CD4-positive, alpha-beta T cell treated with Interleukin-4 for 4 hours (primary cell): ENCODE measurements around the gene PXK.

Experiments
- DNase-seq: peaks from one replicate; pipeline ENCODE4 v3.0.0-alpha.2; 2020

PXK gene

GRCh38 chr3:58384381-58385090 lies 51.8 kb downstream of the PXK start:
- DNase-seq = no peak

DNA sequence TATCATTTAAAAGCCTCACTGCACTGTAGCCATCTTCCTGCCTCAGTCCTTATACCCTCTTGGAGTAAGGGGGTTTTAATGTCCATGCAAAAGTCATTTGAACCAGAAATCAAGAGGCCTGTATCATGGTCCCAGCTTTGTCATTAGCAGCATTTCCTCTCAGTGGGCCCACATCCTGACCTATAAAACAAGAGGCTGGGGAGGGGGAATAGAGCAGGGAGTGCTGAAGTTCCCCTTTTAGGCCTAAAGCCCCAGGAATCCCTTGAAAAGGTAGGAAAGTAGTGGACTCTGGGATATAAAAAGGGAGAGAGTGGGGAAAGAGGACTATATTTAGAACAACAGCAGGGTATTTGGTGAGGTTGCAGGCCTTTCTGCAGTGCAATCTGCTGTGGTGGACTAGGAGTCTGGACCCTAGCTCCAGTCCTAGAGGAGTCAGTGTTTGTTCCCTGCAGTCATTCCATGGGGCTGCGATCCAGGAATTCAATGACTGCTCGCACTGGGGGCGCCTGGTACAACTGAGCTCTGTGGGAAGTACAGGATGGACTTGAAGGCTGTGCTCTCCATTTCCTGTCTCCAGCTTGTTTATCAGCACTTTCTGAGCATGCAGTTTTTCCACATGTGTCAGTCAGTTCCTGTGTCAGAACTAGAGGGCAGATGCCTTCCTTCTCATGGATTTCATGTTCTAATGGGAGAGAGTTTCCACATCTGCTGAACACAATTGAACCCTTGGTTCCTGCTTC lies 54.1 kb downstream of the PXK start:
- no peak for DNase-seq

DNA sequence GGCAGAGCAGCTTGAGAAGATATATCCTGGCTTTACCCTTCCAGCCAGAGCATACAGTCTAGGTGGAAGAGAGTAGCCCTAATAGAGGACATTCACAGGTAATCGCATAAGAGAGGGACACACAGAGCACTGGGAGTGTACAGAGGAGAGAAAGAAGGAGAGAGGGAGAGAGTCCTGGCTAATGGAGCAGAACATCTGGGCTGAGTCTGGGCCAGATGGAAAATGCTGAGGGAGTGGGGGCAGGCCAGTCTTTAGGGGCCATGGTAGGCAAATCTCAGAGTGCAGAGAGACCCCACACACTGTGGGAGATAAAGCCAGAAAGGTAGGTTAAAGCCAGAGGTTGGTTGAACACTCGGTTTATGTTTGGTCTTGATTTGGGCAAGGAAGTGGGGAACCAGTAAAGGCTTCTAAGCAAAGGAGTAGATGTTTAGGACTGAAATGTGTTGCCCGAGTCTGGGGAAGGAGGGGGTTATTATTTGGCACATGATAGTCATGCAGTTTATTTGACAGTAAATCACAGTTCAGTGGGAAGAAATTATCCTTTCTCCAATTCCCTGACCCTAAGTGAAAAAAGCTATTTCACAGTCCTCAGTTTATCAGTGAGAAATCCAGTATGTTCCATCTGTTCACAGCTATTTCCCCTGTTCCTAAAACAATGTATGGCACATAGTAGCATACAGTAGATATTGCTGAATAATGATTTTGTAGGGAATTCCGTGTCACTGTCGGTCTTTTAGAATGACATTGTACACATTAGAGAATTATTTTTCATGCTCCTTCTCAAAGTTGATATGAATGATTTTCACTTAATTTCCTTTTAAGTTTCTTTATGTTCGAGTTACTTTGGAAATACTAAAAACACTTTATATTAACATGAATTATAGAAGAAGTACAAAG lies 55.2 kb downstream of the PXK start:
- no peak for DNase-seq

DNA sequence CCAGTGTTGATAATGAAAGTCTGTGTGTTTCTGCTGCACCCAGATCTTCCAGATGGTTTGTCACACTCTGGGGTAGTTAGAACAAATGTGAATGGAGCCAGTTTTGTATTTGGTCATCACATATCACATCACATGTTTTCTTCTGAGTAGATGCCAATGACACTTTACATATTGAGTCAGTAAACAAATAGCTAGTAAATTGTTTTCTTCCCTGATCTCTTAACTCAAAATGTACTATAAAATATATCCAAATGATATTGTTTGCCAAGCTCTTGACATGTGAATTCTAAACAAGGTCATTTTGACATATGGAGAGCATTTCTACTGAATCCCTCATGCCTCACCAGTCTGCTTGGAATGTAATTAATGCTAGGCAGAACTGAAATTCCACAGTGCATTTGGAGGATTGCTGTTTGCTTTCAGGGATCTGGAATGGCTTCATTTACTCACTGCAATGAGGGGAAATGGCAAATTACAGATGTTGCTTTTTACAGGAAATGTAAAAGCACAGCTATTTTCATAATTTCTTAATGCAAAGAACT lies 55.9 kb downstream of the PXK start:
- DNase-seq = no peak

DNA sequence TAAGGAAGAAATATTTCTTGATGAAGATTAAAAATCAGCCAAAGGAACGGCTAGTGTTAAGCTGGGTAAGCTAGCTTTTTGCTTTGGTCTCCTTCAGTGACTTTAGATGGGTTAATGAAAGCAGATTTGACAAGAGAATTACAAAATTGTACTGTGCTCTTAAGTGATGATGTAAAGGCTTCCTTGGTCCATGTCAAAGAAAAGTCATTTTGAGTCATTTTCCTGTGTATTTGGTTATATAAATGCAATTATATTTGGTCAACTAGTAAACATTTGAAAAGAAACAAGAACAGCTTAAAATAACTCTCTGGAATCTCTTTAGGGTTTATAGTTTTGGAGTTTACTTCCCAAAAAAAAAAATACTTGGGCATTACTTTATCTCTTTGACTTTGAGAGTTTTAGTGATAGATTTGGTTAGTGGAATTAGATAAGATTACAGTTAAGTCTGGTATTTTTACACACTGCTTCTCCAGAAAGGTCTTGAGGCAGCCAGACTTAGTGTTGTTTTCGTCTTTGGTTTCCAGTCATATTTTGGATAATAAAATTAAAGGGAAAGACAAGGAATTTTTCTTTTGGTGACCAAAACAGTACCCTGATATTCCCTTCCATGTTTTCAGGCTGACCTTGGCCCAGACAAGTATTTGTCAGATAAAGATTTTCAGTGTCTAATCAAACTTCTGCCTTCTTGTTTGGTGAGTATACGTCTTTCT lies 58.6 kb downstream of the PXK start:
- DNase-seq = no peak

- DNase-seq = no peak
These were observed 59.5 kb downstream of the PXK start for GRCh38 chr3:58392181-58392580.

DNA sequence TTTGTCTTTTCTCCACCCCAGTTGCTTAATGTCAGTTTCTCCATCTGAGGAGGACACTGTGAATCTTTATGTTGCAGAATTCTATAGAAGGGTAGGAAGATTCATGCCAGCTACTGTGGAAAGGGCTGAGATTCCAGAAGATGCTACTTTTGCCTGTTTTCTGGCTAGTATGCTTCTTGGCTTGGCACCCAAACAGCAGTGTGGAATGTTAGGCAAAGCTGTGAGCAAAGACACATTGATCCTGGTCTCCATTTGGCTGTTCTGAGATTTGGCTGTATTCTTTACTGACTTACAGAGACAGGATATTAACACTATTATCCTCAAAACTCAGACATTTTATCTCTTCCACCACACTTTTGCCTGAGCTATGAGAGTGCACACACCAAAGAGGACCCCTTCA lies 61.6 kb downstream of the PXK start:
- no peak for DNase-seq

- no peak for DNase-seq
These were observed 66.1 kb downstream of the PXK start for GRCh38 chr3:58398669-58399333.

DNA sequence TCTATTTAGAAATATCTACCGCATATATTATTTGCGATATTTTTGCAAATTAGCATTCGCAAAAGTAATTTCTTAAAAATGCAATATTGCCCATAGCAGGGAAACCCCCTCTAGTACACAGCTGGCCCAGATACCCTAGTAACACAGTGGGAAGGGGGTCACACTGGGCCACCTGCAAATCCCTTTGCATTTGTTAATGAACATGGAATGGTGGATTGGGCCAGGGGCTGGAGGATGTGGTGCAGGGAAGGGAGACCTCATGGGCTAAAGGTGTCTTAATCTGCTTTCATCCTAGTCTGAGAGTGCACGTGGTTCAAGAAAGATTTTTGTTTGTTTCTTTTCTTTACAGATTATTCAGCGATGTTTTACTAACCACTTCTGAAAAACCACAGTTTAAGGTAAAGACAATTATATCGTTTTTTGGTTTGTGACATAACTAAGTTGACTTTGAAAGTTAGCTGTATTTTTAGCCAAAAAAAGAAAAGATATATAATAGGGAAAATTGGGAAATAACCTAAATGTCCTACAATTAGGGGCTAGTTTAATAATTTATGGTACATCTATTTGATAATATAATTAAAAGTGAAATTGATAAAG lies 70.9 kb downstream of the PXK start:
- no peak for DNase-seq

DNA sequence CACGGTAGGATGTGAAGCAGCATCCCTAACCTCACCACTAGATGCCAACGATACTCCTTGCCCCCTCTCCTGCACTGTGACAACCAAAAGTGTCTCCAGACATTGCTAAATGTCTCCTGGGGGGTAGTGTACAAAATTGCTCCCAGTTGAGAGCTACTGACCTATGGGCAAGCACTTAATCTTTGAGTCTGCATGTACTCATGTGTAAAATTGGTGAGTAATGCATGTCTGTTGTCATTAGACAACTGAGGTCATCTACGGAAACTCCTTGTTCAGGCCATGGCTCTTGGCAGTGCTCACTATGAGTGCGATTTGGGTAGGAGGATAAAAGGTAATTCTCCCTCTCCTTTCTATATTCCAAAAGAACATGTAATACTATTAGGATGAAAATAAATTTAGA lies 71.7 kb downstream of the PXK start:
- DNase-seq = no peak

DNA sequence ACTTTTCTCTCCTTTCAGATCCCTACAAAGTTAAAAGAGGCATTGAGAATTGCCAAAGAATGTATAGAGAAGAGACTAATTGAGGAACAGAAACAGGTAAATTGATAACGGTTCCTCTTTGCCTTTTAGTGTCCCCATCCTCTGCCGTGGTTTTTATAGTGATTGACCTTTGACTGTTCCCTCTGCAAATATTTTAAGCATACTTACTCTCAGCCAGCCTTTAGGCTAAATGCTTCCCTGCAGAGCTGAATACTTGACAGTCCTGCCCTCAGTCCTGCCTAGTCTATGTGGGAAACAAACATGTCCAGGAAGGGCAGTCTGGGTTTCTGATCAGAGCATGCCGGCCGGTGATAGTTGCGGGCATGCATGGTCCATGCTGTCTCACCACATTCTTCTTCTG lies 76.2 kb downstream of the PXK start:
- DNase-seq = no peak

DNA sequence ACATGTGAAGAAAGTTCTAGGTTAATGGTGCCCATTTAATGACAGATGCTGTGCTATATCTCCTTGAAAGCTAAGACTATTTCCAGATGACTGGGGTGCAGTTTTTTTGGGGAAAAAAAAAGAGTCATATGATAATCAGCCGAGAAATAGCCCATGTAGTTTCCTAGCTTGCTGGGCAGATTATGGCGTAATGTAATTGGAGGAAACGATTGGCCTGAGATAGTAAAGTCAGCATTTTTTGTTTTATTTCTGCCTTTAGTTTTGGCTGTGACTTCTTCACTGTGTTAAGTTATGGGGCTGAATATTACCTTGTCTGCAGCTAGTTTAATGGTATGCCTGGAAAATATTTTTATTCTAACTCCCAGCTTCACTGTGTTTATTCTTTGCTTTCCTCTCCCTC lies 77.0 kb downstream of the PXK start:
- no peak for DNase-seq

DNA sequence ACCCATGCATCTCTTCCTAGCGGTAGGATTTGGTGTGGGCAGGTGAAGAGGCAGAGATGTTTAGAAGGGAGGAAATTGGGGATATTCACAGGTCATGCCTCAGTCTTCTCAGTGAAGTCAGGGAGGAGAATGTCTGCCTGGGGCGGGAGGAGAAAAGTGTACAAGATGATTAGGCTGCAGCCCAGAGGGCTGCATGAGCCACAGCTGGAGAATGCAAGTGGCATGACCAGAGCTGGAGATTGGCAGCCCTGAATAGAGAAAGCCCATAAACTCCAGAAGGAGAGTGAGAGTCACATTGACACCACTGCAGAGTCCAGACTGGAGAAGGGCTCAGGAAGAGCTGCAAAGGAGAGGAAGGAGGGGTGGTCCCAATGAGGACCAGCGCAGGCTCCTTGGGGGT lies 78.3 kb downstream of the PXK start:
- DNase-seq = no peak

- DNase-seq = no peak
These were observed 79.4 kb downstream of the PXK start for GRCh38 chr3:58411851-58412830.

DNA sequence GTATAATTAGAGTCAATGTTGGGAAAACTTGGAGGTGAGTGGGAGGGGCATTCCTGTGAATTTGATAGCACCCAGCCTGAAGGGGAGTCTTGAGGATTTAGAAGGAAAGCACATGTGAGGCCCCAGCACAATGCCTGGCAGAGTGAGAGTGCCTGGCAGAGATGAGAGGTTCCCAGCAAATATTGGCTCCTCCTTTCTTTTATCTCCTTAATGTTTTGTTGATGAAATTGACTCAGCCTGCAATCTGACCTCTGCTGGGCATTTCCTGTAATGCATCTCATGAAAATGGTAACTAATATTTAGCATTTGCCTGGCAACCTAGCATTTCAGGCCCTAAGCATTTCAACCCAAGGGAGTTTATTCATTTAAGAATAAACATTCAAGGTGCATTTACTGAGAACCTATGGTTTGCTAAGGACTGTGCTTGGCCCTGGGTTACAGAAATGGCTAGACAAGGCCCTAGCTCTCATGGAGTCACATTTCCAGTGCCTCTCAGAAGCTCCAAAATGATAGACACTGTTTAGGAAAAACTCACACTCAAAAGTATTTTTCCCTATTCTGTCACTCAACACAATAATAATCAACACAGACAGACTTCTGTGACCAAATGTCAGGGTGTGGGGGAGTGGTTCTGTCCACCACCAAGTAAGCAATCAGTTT lies 82.0 kb downstream of the PXK start:
- DNase-seq = peak; percentile 59

GRCh38 chr3:58416191-58416590 lies 83.5 kb downstream of the PXK start:
- no peak for DNase-seq

DNA sequence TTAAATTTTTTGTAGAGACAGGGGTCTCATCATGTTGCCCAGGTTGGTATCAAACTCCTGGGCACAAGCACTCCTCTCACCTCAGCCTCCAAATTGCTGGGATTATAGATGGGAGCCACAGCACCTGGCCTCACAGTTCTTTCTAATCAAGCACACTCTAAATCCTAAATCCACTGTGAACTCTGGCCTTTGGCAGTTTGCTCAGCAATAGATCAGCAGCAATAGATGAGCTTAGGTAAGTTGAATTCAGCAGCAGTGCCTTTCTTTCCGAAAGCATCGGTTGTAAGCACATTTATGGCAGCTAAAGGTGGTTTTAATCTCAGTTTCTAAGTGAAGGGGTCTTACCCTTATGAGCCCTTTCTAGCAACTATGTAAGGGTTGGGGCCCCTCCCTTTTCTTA lies 84.4 kb downstream of the PXK start:
- no peak for DNase-seq

DNA sequence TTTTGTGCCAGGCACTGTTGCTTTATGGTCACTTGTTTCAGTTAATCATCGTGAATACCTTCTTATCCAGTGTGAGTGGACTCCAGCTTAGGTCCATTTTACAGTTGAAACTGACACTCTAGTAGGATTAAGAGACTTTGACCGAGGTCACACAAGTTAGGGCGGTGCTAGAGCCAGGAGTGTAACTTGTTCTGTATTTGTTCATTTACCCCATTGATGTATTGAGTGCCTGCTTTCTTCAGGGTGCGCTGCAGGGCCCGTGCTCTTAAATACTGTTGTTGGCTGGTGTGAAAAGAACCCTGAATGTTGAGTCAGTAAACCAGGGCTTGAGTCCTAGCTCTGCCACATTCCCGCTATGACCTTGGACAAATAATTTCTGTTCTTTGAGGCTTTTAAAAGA lies 85.5 kb downstream of the PXK start:
- no peak for DNase-seq

GRCh38 chr3:58419780-58420507 lies 87.3 kb downstream of the PXK start:
- no peak for DNase-seq
